ENCODE data around the gene MBTD1. TPM values are rescaled to one million over a fixed set of nuclear protein-coding genes. Genes with fewer than 3 reads are reported as not detected.
"Not testable (repeated sequence)": the region's sequence is repeated elsewhere in the genome, so short reads cannot be mapped to it uniquely, and the experiment has no call there.

The MBTD1 gene
- total RNA-seq, 3 donors from 2014 or later = 19.4 to 34.5 (median 24.9) TPM

GRCh38 chr17:51184124-51184523, 75.7 kb downstream of the MBTD1 start:
- intact Hi-C loops (cut with DNase I; ENCODE audit: low total_unique reads) = no loop called here

GRCh38 chr17:51180486-51180885, 79.4 kb downstream of the MBTD1 start:
- Histone ChIP-seq H3K9me3 (no peaks in the 10 kb centered on the region), H3K27ac (peak overlapping the region in 1 of 2 donors; percentile 32), H3K36me3 (no peaks in the 10 kb centered on the region), H3K27me3 (no peaks in the 10 kb centered on the region), H3K4me3 (no peak overlapping the region), H3K4me1 (no peaks in the 10 kb centered on the region)
- intact Hi-C loops (cut with DNase I; ENCODE audit: low total_unique reads) = no loop called here
- DNase-seq (ENCODE audit: low spot score in 2 of 2) = no peak
- TF ChIP-seq CTCF (IDR thresholded peaks at IDR 0.05) (no peak), POLR2AphosphoS5 (IDR thresholded peaks at IDR 0.05) (no peak), POLR2A (IDR thresholded peaks at IDR 0.05) (no peak)

More at GRCh38 chr17:51184124-51184523, 75.7 kb downstream of the MBTD1 start:
- Histone ChIP-seq H3K9me3 (no peaks in the 10 kb centered on the region), H3K27ac (no peak overlapping the region), H3K27me3 (no peaks in the 10 kb centered on the region), H3K4me3 (no peak overlapping the region), H3K4me1 (no peaks in the 10 kb centered on the region), H3K36me3 (no peaks in the 10 kb centered on the region)
- TF ChIP-seq POLR2AphosphoS5 (IDR thresholded peaks at IDR 0.05) (no peak), POLR2A (IDR thresholded peaks at IDR 0.05) (no peak), CTCF (IDR thresholded peaks at IDR 0.05) (no peak)
- no peak for DNase-seq (ENCODE audit: low spot score in 2 of 2)

GRCh38 chr17:51172030-51172429, 87.8 kb downstream of the MBTD1 start:
- H3K4me1 ChIP-seq; H3K4me3 ChIP-seq; H3K9me3 ChIP-seq; H3K27ac ChIP-seq; DNase-seq (ENCODE audit: low spot score in 2 of 2); H3K36me3 ChIP-seq; H3K27me3 ChIP-seq; intact Hi-C loops (cut with DNase I; ENCODE audit: low total_unique reads): not testable (repeated sequence)

- H3K4me1 ChIP-seq = no peaks in the 10 kb centered on the region
- TF ChIP-seq POLR2A (IDR thresholded peaks at IDR 0.05) (no peak), CTCF (IDR thresholded peaks at IDR 0.05) (no peak), POLR2AphosphoS5 (IDR thresholded peaks at IDR 0.05) (no peak)
- H3K9me3 ChIP-seq = no peaks in the 10 kb centered on the region
- no peaks in the 10 kb centered on the region for H3K27me3 ChIP-seq
- no peak overlapping the region for H3K4me3 ChIP-seq
- no peak overlapping the region for H3K27ac ChIP-seq
- intact Hi-C loops (cut with DNase I; ENCODE audit: low total_unique reads) = no loop called here
- H3K36me3 ChIP-seq = peaks cover 4% of the 10 kb centered on the region
- DNase-seq (ENCODE audit: low spot score in 2 of 2) = no peak
Observed at GRCh38 chr17:51170736-51171135, 89.1 kb downstream of the MBTD1 start.

GRCh38 chr17:51169340-51169739, 90.5 kb downstream of the MBTD1 start:
- Histone ChIP-seq H3K4me3 (no peak overlapping the region), H3K27me3 (no peaks in the 10 kb centered on the region), H3K36me3 (peaks cover 4% of the 10 kb centered on the region), H3K9me3 (no peaks in the 10 kb centered on the region), H3K27ac (no peak overlapping the region), H3K4me1 (peaks cover 3 to 5% of the 10 kb centered on the region in 2 donors)
- TF ChIP-seq CTCF (IDR thresholded peaks at IDR 0.05) (no peak), POLR2A (IDR thresholded peaks at IDR 0.05) (no peak), POLR2AphosphoS5 (IDR thresholded peaks at IDR 0.05) (no peak)
- intact Hi-C loops (cut with DNase I; ENCODE audit: low total_unique reads) = no loop called here
- no peak for DNase-seq (ENCODE audit: low spot score in 2 of 2)

Data from breast epithelium (tissue), 4 donors.